Ovary (tissue), 3 donors: ENCODE data around the gene CNOT6L.

Experiments
- CTCF ChIP-seq, 3 donors: fragments of 450-650 bp in 2 of 3; fragments of 200-600 bp in 1 of 3; IDR thresholded peaks; one replicate each; pipeline versions ENCODE4 v1.5.1 to v1.8.0; 2016 to 2022; ENCODE audit warnings: antibody characterized with exemption in 3 of 3, mild to moderate bottlenecking in 1 of 3
- POLR2A ChIP-seq: fragments of 450-650 bp; IDR thresholded peaks from one replicate; pipeline ENCODE4 v1.6.1; 2017; ENCODE audit warnings: antibody characterized with exemption, mild to moderate bottlenecking, moderate library complexity
- donor health status: DM: no; HTN: no; CAD: no.

- TF ChIP-seq CTCF (IDR thresholded peaks at IDR 0.05) = no peak
- no peak for TF ChIP-seq POLR2A
Observed at GRCh38 chr4:77669946-77670590, 149.1 kb downstream of the CNOT6L start.
